Sigmoid colon (tissue), 7 donors: Measurements from ENCODE around the gene SENP2. TPM values are rescaled to one million over a fixed set of nuclear protein-coding genes. Genes with fewer than 3 reads are reported as not detected.

Source experiments
- DNase-seq: peaks from one replicate; pipeline ENCODE4 v3.0.0-alpha.2; 2019
- H3K27ac ChIP-seq, 4 donors: fragments of 200-600 bp; sonication (generic); one replicate each; pipeline ENCODE4 v1.5.1; 2016 to 2019; ENCODE audit warnings: mild to moderate bottlenecking in 1 of 4
- H3K27me3 ChIP-seq, 3 donors: fragments of 200-600 bp; sonication (generic); one replicate each; pipeline ENCODE4 v1.5.1; 2019; ENCODE audit warnings: mild to moderate bottlenecking in 1 of 3
- H3K36me3 ChIP-seq, 4 donors: fragments of 200-600 bp; sonication (generic); one replicate each; pipeline ENCODE4 v1.5.1; 2016 to 2019
- H3K4me1 ChIP-seq, 4 donors: fragments of 200-600 bp; sonication (generic); one replicate each; pipeline ENCODE4 v1.5.1; 2017 to 2019
- H3K4me3 ChIP-seq, 4 donors: fragments of 200-600 bp; sonication (generic); one replicate each; pipeline ENCODE4 v1.5.1; 2017 to 2019; ENCODE audit warnings: mild to moderate bottlenecking in 2 of 4, moderate library complexity in 1 of 4
- H3K9me3 ChIP-seq, 4 donors: fragments of 200-600 bp in 3 of 4; sonication (generic) in 3 of 4; one replicate each; pipeline versions ENCODE4 v1.5.1 to v1.6.1; 2013 to 2019
- EP300 ChIP-seq, 4 donors: sonication (generic); formaldehyde crosslinking; IDR thresholded peaks; one replicate each; pipeline ENCODE4 v1.6.1; 2017; ENCODE audit warnings: antibody characterized with exemption in 4 of 4
- POLR2A ChIP-seq, 2 donors: fragments of 450-650 bp; IDR thresholded peaks; one replicate each; pipeline ENCODE4 v1.6.1; 2016; ENCODE audit warnings: antibody characterized with exemption in 2 of 2, mild to moderate bottlenecking in 2 of 2, moderate library complexity in 2 of 2
- POLR2AphosphoS5 ChIP-seq, 4 donors: sonication (generic); formaldehyde crosslinking; IDR thresholded peaks; one replicate each; pipeline ENCODE4 v1.6.1; 2017; ENCODE audit warnings: antibody characterized with exemption in 4 of 4
- WGBS, 2 donors: extraction: QIAGEN DNeasy Blood & Tissue Kit; methylation state at CpG; one replicate each; pipeline ENCODE4 v1.1.7; 2013; 5-methylcytosine and 5-hydroxymethylcytosine counted together
- intact Hi-C: fragments of 100-400 bp; cut with DNase I; formaldehyde crosslinking; loops from one replicate; pipeline ENCODE4 v1.15.1; 2023
- polyA plus RNA-seq, 3 donors: library from polyadenylated mRNA; stranded (reverse); fragments of 200-250 nt; gene quantifications; one replicate each; pipeline ENCODE4 v1.2.3, GENCODE V29; 2013
- total RNA-seq, 4 donors: library from RNA; depleted of rRNA; stranded (reverse); fragments of >200 nt; gene quantifications; one replicate each; pipeline ENCODE4 v1.1.0, GENCODE V29; 2016
- TF ChIP-seq, protein P1 (sequence below), 4 experiments: fragments of 450-650 bp in 3 of 4; fragments of 200-600 bp in 1 of 4; IDR thresholded peaks; one replicate each; pipeline ENCODE4 v1.5.1; 2016 to 2019; ENCODE audit warnings: antibody characterized with exemption in 4 of 4, mild to moderate bottlenecking in 3 of 4, moderate library complexity in 2 of 4
- donor health status: healthy with polysubstance abuse.
- donor health status: Bipolar disorder and iron deficiency.
- donor health status: healthy.

SENP2 gene
- total and polyA plus RNA-seq, 7 donors = 9.0 to 28.5 (median 24.8) TPM

DNA sequence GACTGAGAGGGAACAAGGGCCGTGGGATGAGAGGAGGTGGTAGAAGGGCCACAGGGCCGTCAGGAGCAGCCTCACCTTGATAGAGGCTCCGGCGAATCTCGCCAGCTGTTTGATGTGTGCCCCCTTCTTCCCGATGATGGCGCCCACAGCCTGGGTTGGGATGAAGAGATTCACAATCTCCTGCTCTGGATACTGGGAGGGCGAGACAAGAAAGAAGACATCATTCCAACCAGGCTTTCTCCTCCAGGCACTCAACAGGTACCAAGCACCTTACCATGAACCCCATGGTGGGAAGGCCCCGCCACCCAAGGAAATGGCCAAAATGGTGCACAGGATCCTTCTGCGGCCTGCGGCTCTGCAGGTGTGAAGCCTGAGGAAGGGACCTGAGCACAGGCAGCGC, 71.1 kb downstream of the SENP2 start:
- Histone ChIP-seq H3K9me3 (no peaks in the 10 kb centered on the region), H3K4me3 (no peak overlapping the region), H3K36me3 (no peaks in the 10 kb centered on the region), H3K27me3 (no peaks in the 10 kb centered on the region), H3K4me1 (peaks cover 0 to 56% (median 44%) of the 10 kb centered on the region in 4 donors), H3K27ac (peak overlapping the region; percentile 65 to 86 (median 72))
- TF ChIP-seq, protein P1, sequence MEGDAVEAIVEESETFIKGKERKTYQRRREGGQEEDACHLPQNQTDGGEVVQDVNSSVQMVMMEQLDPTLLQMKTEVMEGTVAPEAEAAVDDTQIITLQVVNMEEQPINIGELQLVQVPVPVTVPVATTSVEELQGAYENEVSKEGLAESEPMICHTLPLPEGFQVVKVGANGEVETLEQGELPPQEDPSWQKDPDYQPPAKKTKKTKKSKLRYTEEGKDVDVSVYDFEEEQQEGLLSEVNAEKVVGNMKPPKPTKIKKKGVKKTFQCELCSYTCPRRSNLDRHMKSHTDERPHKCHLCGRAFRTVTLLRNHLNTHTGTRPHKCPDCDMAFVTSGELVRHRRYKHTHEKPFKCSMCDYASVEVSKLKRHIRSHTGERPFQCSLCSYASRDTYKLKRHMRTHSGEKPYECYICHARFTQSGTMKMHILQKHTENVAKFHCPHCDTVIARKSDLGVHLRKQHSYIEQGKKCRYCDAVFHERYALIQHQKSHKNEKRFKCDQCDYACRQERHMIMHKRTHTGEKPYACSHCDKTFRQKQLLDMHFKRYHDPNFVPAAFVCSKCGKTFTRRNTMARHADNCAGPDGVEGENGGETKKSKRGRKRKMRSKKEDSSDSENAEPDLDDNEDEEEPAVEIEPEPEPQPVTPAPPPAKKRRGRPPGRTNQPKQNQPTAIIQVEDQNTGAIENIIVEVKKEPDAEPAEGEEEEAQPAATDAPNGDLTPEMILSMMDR (IDR thresholded peaks at IDR 0.05) = no peak
- no peak for TF ChIP-seq POLR2A (IDR thresholded peaks at IDR 0.05)
- TF ChIP-seq POLR2AphosphoS5 (IDR thresholded peaks at IDR 0.05) = no peak
- no peak for TF ChIP-seq EP300 (IDR thresholded peaks at IDR 0.05)
- intact Hi-C loops = no loop called here
- peak; percentile 46 for DNase-seq
- WGBS, 2 donors = 95 to 96% methylated on average over 12 of the region's 12 CpGs

DNA sequence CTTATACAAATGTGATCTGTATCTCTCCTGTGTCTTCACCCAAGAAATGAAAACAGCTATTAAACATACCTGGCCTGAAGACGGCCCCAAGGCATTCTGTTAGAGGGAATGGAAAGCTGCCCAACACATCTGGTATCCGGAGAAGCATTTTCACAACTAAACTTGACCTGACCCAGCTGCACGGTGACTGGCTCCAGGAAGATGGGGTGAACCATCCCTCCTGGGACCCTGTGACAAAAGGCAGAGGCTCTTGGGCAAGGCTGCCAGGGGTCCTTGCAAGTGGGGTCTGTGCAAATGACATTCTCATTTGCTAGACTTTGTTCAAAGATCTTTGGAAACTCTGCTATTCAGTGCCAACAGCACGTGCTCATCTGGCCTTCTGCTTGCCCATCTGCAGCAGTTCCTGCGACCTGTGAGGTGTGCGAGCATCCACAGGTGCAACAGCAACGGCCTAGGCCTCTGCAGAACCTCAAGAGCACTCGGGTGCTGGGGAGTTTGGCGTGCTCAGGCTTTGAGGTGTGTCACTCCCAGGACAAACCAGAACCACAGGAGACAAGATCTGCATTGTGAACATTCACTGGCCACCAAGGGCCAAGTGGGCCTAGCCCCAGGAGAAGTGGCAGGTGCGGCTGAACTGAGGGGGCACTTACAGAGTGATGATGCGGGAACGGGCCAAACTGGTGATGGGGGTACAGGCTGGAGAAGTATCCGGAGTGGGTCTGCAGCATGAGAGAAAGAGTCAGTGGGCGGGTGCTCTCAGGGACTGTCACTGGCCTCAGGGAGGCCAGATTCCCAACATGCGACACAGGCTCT, 71.8 kb downstream of the SENP2 start:
- H3K27me3 ChIP-seq = no peaks in the 10 kb centered on the region
- H3K4me1 ChIP-seq = peaks cover 0 to 56% (median 44%) of the 10 kb centered on the region in 4 donors
- H3K27ac ChIP-seq = peak overlapping the region; percentile 65 to 86 (median 72)
- no peaks in the 10 kb centered on the region for H3K9me3 ChIP-seq
- TF ChIP-seq, protein P1 (IDR thresholded peaks at IDR 0.05) = no peak
- TF ChIP-seq POLR2AphosphoS5 (IDR thresholded peaks at IDR 0.05) = no peak
- TF ChIP-seq EP300 (IDR thresholded peaks at IDR 0.05) = no peak
- TF ChIP-seq POLR2A (IDR thresholded peaks at IDR 0.05) = no peak
- DNase-seq = peak; percentile 60
- 93 to 95% methylated on average over 15 of the region's 15 CpGs for WGBS, 2 donors
- H3K36me3 ChIP-seq = no peaks in the 10 kb centered on the region
- intact Hi-C loops = no loop called here
- H3K4me3 ChIP-seq = no peak overlapping the region

DNA sequence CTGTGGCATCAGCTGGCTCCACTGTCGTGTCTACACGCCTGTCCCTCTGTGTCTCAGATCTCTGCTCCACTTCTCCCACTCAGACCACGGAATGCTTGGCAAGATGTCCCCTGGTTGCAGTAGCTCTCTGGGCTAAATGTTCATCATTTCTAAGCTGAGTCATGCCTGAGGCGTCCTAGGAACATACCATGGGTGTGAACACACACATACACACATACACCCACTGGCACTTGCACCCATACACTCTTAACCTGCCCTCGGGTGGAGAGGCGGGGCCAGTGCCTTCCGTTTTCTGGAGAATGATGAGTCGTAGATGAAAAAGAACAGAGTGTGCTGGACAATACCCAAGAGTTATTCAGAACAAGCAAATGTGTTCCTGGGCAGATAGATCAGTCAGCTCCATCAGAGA, 72.4 kb downstream of the SENP2 start:
- TF ChIP-seq POLR2AphosphoS5 (IDR thresholded peaks at IDR 0.05) = peak in 2 of 4 donors; percentile 57 to 69
- TF ChIP-seq EP300 (IDR thresholded peaks at IDR 0.05) = peak in 2 of 4 donors; percentile 36 to 43
- TF ChIP-seq, protein P1 (IDR thresholded peaks at IDR 0.05) = no peak
- TF ChIP-seq POLR2A (IDR thresholded peaks at IDR 0.05) = no peak
- Histone ChIP-seq H3K4me1 (peaks cover 0 to 56% (median 44%) of the 10 kb centered on the region in 4 donors), H3K36me3 (no peaks in the 10 kb centered on the region), H3K4me3 (no peak overlapping the region), H3K27me3 (no peaks in the 10 kb centered on the region), H3K27ac (peak overlapping the region; percentile 65 to 86 (median 72)), H3K9me3 (no peaks in the 10 kb centered on the region)
- 58 to 70% methylated on average over 8 of the region's 8 CpGs for WGBS, 2 donors
- peak; percentile 91 for DNase-seq
- intact Hi-C loops = no loop called here

DNA sequence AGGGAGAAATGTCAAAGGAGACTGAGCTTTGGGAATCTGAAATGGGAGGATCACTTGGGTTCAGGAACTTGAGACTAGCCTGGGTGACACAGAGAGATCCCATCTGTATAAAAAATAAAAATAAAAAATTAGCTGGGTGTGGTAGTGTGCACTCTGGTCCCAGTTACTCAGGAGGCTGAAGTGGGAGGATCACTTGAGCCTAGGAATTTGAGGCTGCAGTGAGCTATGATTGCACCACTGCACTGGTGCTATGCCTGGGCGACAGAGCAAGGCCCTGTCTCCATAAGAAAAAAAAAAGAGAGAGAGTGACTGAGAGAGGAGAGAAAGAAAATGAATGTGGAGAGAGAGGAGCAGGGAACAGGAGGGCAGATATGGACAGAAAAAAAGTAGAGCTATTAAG, 72.8 kb downstream of the SENP2 start:
- intact Hi-C loops = no loop called here
- WGBS, 2 donors = 83 to 93% methylated on average over 1 of the region's 1 CpG
- H3K36me3 ChIP-seq = no peaks in the 10 kb centered on the region
- H3K4me3 ChIP-seq = no peak overlapping the region
- no peaks in the 10 kb centered on the region for H3K27me3 ChIP-seq
- peak; percentile 52 for DNase-seq
- peak overlapping the region; percentile 29 to 86 (median 52) for H3K27ac ChIP-seq
- H3K9me3 ChIP-seq = no peaks in the 10 kb centered on the region
- TF ChIP-seq POLR2A (IDR thresholded peaks at IDR 0.05) (no peak), POLR2AphosphoS5 (IDR thresholded peaks at IDR 0.05) (no peak), EP300 (IDR thresholded peaks at IDR 0.05) (no peak)
- TF ChIP-seq, protein P1 (IDR thresholded peaks at IDR 0.05) = no peak
- H3K4me1 ChIP-seq = peaks cover 0 to 56% (median 44%) of the 10 kb centered on the region in 4 donors
